Adrenal gland (tissue), 5 donors: ENCODE measurements around the gene ARHGEF38.

Experiments
- POLR2A ChIP-seq, 2 donors: fragments of 450-650 bp; IDR thresholded peaks; one replicate each; pipeline ENCODE4 v1.6.1; 2017; ENCODE audit warnings: antibody characterized with exemption in 2 of 2, mild to moderate bottlenecking in 2 of 2, moderate library complexity in 1 of 2
- TF ChIP-seq, protein P1 (sequence below), 6 experiments: fragments of 450-650 bp in 4 of 6; fragments of 200-600 bp in 2 of 6; sonication (generic) in 1 of 6; IDR thresholded peaks; 1 replicate in 5 of 6; 2 replicates in 1 of 6; pipeline versions ENCODE4 v1.5.1 to v1.8.0; 2016 to 2021; ENCODE audit warnings: antibody characterized with exemption in 6 of 6, mild to moderate bottlenecking in 2 of 6, moderate library complexity in 1 of 6
- donor health status: DM: no; HTN: no; CAD: no.

DNA sequence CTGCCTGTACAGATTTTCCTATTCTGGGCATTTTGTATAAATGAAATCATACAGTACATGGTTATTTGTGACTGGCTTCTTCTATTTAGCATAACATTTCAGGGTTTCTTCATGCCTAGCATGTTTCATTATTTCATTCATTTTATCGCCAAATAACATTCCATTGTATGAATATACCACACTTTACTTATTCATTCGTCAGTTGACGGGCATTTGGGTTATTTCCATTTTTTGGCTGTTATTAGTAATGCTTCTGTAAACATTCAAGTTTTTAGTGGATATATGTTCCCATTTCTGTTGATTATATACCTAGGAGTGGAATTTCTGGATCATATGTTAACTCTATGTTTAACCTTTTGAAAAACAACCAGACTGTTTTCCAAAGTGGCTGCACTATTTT, 108.6 kb downstream of the ARHGEF38 start:
- TF ChIP-seq, protein P1, sequence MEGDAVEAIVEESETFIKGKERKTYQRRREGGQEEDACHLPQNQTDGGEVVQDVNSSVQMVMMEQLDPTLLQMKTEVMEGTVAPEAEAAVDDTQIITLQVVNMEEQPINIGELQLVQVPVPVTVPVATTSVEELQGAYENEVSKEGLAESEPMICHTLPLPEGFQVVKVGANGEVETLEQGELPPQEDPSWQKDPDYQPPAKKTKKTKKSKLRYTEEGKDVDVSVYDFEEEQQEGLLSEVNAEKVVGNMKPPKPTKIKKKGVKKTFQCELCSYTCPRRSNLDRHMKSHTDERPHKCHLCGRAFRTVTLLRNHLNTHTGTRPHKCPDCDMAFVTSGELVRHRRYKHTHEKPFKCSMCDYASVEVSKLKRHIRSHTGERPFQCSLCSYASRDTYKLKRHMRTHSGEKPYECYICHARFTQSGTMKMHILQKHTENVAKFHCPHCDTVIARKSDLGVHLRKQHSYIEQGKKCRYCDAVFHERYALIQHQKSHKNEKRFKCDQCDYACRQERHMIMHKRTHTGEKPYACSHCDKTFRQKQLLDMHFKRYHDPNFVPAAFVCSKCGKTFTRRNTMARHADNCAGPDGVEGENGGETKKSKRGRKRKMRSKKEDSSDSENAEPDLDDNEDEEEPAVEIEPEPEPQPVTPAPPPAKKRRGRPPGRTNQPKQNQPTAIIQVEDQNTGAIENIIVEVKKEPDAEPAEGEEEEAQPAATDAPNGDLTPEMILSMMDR (IDR thresholded peaks at IDR 0.05), result no peak
- no peak for TF ChIP-seq POLR2A (IDR thresholded peaks at IDR 0.05)
